ENCODE data around the gene ZER1.
"Not testable (repeated sequence)": the region's sequence is repeated elsewhere in the genome, so short reads cannot be mapped to it uniquely, and the experiment has no call there.

The ZER1 gene

GRCh38 chr9:128712451-128713410 is 59.0 kb downstream of the ZER1 start:
- in situ Hi-C loops (cut with MboI; ENCODE audit: low sequenced_read_pairs) = no loop called here
- Histone ChIP-seq H3K27me3 (ENCODE audit: low read depth) (no peaks in the 10 kb centered on the region), H3K9me3 (no peaks in the 10 kb centered on the region), H3K4me3 (no peak overlapping the region), H3K4me1 (no peaks in the 10 kb centered on the region), H3K36me3 (replicated peaks) (peaks cover 49% of the 10 kb centered on the region)
- no peak for DNase-seq (ENCODE audit: low spot score in 2 of 2)

DNA sequence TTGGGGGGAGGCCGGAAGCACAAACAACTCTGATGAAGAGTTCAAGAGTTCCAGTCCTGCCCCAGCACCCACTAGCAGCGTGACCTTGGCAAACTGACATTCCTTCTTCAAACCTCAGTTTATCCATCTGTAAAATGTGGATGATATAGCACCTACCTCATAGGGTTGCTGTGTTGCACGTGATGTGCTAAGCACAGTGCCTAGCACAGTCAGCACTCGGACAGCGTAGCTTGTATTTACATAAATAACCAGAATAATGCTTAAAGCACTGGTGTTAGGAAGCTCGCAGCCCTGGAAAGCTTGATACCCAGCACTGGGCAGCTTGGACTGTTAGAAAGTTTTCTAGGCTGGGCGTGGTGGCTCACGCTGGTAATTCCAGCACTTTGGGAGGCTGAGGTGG is 64.3 kb downstream of the ZER1 start:
- no peak overlapping the region for H3K4me3 ChIP-seq
- peaks cover 39% of the 10 kb centered on the region for H3K36me3 ChIP-seq (replicated peaks)
- no peak for DNase-seq (ENCODE audit: low spot score in 2 of 2)
- H3K9me3 ChIP-seq = no peaks in the 10 kb centered on the region
- no peaks in the 10 kb centered on the region for H3K27me3 ChIP-seq (ENCODE audit: low read depth)
- peaks cover 3% of the 10 kb centered on the region for H3K4me1 ChIP-seq
- in situ Hi-C loops (cut with MboI; ENCODE audit: low sequenced_read_pairs) = no loop called here

DNA sequence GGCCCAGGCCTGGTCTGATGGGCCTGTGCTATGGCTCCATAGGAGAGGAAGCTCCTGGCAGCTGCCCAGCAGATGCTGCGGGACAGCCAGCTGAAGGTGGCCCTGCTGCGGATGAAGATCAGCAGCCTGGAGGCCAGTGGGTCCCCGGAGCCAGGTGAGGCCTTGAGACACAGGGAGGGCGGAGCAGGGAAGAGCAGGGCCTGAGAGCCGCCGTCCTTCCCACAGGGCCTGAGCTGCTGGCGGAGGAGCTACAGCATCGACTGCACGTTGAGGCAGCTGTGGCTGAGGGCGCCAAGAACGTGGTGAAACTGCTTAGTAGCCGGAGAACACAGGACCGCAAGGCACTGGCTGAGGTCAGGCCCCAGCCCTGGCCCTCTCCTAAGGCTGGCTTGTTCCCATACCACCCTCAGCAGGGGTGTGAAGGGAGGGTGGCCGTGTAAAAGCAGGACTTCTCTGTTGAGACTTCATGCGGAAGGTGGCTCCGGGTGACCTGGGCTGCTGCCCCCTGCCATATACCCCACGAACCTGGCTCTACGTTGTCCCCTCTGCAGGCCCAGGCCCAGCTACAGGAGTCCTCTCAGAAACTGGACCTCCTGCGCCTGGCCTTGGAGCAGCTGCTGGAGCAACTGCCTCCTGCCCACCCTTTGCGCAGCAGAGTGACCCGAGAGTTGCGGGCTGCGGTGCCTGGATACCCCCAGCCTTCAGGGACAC is 64.9 kb downstream of the ZER1 start:
- no peak for DNase-seq (ENCODE audit: low spot score in 2 of 2)
- H3K27me3 ChIP-seq (ENCODE audit: low read depth) = no peaks in the 10 kb centered on the region
- no peaks in the 10 kb centered on the region for H3K9me3 ChIP-seq
- in situ Hi-C loops (cut with MboI; ENCODE audit: low sequenced_read_pairs) = no loop called here
- H3K36me3 ChIP-seq (replicated peaks) = peaks cover 33% of the 10 kb centered on the region
- H3K4me1 ChIP-seq = peaks cover 3% of the 10 kb centered on the region
- H3K4me3 ChIP-seq = no peak overlapping the region

DNA sequence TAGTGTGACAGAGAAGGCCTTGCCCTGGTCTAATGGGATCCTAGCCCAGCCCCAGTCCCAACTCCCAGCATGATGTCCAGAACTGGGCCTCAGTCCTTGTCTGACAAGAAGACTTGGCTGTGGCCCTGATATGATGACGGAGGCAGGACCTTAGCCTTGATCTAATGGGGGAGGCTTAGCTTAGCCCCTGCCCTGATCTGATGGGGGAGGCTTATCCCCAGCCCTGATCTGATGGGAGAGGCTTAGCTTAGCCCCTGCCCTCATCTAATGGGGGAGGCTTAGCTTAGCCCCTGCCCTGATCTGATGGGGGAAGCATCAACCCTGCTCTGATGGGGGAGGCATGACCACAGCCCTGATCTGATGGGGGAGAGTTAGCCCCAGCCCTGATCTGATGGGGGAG is 65.7 kb downstream of the ZER1 start:
- no peaks in the 10 kb centered on the region for H3K27me3 ChIP-seq (ENCODE audit: low read depth)
- H3K4me3 ChIP-seq = no peak overlapping the region
- peaks cover 30% of the 10 kb centered on the region for H3K36me3 ChIP-seq (replicated peaks)
- in situ Hi-C loops (cut with MboI; ENCODE audit: low sequenced_read_pairs) = no loop called here
- peaks cover 3% of the 10 kb centered on the region for H3K4me1 ChIP-seq
- no peak for DNase-seq (ENCODE audit: low spot score in 2 of 2)
- H3K9me3 ChIP-seq = no peaks in the 10 kb centered on the region

- Histone ChIP-seq H3K36me3 (replicated peaks) (peaks cover 30% of the 10 kb centered on the region), H3K4me3 (no peak overlapping the region), H3K9me3 (no peaks in the 10 kb centered on the region), H3K4me1 (peaks cover 3% of the 10 kb centered on the region), H3K27me3 (ENCODE audit: low read depth) (no peaks in the 10 kb centered on the region)
- no peak for DNase-seq (ENCODE audit: low spot score in 2 of 2)
- in situ Hi-C loops (cut with MboI; ENCODE audit: low sequenced_read_pairs) = no loop called here
Observed at GRCh38 chr9:128705051-128705965, 66.4 kb downstream of the ZER1 start.

DNA sequence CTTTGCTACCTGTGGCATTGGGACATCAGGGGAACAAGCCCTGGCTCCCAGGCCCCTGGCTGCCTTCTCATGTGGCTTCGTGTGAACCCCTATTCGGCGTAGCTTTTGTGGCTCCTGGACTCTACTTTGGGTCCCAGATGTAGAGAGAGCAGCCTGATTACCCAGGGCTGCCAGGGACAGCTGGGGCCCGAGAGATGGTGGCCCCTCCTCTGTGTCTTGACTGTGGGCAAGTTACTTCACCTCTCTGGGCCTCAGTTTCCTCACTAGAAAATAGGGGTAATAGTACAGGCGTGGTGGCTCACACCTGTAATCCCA is 67.4 kb downstream of the ZER1 start:
- Histone ChIP-seq H3K36me3 (replicated peaks) (peaks cover 30% of the 10 kb centered on the region), H3K4me3 (peak overlapping the region; percentile 87), H3K9me3 (no peaks in the 10 kb centered on the region), H3K27me3 (ENCODE audit: low read depth) (no peaks in the 10 kb centered on the region), H3K4me1 (peaks cover 3% of the 10 kb centered on the region)
- in situ Hi-C loops (cut with MboI; ENCODE audit: low sequenced_read_pairs) = no loop called here
- DNase-seq (ENCODE audit: low spot score in 2 of 2) = no peak

- peaks cover 29% of the 10 kb centered on the region for H3K36me3 ChIP-seq (replicated peaks)
- H3K4me3 ChIP-seq = peak overlapping the region; percentile 87
- H3K4me1 ChIP-seq = peaks cover 3% of the 10 kb centered on the region
- H3K9me3 ChIP-seq = no peaks in the 10 kb centered on the region
- no peak for DNase-seq (ENCODE audit: low spot score in 2 of 2)
- in situ Hi-C loops (cut with MboI; ENCODE audit: low sequenced_read_pairs) = no loop called here
- no peaks in the 10 kb centered on the region for H3K27me3 ChIP-seq (ENCODE audit: low read depth)
Observed at GRCh38 chr9:128703616-128704355, 67.9 kb downstream of the ZER1 start.

GRCh38 chr9:128702949-128703615 is 68.6 kb downstream of the ZER1 start:
- DNase-seq (ENCODE audit: low spot score in 2 of 2) = peak; percentile 45 to 77
- Histone ChIP-seq H3K36me3 (replicated peaks) (peaks cover 25% of the 10 kb centered on the region), H3K27me3 (ENCODE audit: low read depth) (no peaks in the 10 kb centered on the region), H3K4me1 (peaks cover 3% of the 10 kb centered on the region), H3K9me3 (no peaks in the 10 kb centered on the region), H3K4me3 (peak overlapping the region; percentile 87)
- in situ Hi-C loops (cut with MboI; ENCODE audit: low sequenced_read_pairs) = no loop called here

DNA sequence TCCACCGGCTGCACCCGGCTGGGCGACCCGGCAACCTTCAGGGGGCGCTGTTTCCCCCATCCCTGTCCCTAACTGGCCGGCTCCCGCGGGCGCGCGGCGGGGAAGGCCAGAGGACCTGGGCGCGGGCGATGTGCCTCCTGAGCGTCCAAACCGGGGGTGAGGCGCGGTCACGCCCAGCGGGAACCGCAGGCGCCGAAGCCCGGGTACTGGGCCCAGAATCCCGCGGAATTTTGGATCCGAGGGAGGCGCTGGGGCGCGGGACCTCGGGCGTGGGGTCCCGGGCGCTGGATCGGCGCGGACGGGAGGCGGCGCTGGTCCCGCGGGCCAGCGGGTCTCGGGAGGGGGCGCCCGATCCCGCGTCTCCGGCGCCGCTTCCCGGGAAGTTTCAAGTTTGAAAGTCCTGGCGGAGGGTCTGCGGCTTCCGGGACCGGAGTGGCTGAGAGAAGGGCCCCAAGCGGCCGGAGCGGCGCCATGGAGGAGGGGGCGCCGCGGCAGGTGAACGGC is 69.2 kb downstream of the ZER1 start, which contains the start of gene PKN3:
Gene PKN3, plus strand, starts transcription at position 59 of the 504 bp plus-strand sequence. Its CDS starts 413 bp downstream, at position 472.
- peaks cover 3% of the 10 kb centered on the region for H3K4me1 ChIP-seq
- DNase-seq (ENCODE audit: low spot score in 2 of 2) = peak; percentile 75 to 97
- H3K4me3 ChIP-seq = peak within 1 kb of the TSS; percentile 87
- H3K36me3 ChIP-seq (replicated peaks) = peaks cover 21% of the 10 kb centered on the region
- no peaks in the 10 kb centered on the region for H3K9me3 ChIP-seq
- in situ Hi-C loops (cut with MboI; ENCODE audit: low sequenced_read_pairs) = no loop called here
- H3K27me3 ChIP-seq (ENCODE audit: low read depth) = no peaks in the 10 kb centered on the region

DNA sequence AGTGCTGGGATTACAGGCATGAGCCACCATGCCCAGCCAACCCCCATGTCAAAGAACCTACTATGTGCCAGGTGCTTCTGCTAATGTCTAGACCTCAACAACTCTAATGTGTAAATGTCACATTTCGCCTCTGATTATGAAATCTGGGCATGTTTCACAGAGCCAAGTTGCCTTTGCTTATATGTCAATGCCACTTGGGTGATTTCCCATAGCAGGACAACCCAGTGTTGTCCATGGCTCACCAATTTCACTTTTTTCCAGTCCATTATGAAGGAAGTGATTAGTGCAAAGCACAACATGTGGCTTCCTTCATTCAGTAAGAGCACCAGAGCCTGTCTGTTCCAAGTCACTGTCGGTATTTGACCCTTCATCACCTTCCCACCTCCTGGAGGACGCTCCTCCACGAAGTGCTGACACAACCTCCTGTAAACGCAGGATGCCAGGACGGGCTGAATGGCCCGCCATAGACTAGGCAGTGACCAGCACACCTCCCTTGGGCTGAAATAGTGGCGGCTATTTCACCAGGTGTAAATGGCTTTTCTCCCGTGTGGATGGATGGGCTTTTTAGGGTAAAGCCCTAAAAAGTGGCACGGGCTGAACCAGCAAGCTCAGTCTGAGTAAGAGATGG is 70.4 kb downstream of the ZER1 start:
- Histone ChIP-seq H3K4me1 (peaks cover 3% of the 10 kb centered on the region), H3K9me3 (no peaks in the 10 kb centered on the region), H3K36me3 (replicated peaks) (peaks cover 21% of the 10 kb centered on the region), H3K4me3 (no peak overlapping the region), H3K27me3 (ENCODE audit: low read depth) (no peaks in the 10 kb centered on the region)
- no peak for DNase-seq (ENCODE audit: low spot score in 2 of 2)
- in situ Hi-C loops (cut with MboI; ENCODE audit: low sequenced_read_pairs) = no loop called here

DNA sequence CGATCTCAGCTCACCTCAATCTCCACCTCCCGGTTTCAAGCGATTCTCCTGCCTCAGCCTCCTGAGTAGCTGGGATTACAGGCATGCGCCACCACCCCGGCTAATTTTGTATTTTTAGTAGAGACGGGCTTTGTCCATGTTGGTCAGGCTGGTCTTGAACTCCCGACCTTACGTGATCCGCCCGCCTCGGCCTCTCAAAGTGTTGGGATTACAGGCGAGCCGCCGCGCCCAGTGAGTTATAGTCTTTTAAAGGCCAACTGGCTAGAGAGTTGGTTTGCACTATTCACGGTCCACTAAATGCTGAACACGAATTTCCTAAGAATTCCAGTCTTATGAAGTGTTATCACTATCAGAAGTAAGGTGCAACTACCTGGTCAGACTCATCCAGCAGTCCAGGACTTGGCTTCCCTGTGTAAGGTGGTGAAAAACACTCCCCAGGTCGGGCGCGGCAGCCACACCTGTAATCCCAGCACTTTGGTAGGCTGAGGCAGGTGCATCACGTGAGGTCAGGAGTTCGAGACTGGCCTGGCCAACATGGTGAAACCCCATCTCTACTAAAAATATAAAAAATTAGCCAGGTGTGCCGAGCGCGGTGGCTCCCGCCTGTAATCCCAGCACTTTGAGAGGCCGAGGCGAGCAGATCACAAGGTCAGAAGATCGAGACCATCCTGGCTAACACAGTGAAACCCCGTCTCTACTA is 72.5 kb downstream of the ZER1 start:
- H3K4me1 ChIP-seq; DNase-seq (ENCODE audit: low spot score in 2 of 2); in situ Hi-C loops (cut with MboI; ENCODE audit: low sequenced_read_pairs); H3K9me3 ChIP-seq; H3K4me3 ChIP-seq; H3K27me3 ChIP-seq (ENCODE audit: low read depth): not testable (repeated sequence)
- peaks cover 30% of the 10 kb centered on the region for H3K36me3 ChIP-seq (replicated peaks)
